COLO668 (cell line): ENCODE data around the gene CRYGN.

Source experiments
- DNase-seq: peaks from one replicate; lab custom pipeline; 2025; ENCODE audit not compliant: unreplicated experiment; lab: John Stamatoyannopoulos, UW

The CRYGN gene

GRCh38 chr7:151460474-151460855 is 20.5 kb upstream of the CRYGN start:
- DNase-seq = no peak

DNA sequence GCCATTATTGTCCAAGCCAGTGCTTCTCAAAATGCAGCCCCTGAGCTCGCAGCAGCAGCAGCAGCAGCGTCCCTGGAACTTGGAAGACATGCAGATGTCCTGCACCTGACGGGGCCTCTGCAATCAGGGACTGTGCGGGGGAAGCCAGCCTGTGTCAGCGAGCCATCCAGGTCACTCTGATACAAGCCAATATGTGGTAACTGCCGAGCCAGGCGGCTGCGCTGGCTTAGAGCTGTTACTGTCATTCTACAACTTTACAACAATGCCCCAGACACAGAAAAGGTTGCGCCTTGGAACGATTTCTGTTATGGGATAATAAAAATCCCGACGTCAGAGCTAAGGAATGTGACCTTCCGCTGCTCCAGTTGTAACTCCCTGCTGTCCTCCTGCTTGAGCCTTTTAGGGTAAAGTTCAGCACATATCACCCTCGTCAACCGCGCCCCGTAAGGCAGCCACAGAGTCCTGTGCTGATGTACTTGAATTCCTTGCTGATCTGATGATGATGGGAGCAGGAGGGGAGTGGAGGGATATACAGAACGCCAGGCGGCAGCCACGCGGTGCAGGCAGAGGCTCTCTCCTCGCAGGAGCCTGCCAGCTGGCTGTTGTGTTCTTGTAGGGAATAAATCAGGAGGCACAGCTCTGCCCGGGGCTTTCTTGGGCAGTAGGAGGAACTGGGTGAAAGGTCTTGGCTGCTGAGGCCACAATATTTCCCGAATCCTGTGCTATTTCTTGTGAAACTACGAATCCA is 20.0 kb upstream of the CRYGN start:
- no peak for DNase-seq

GRCh38 chr7:151457534-151457933 is 17.6 kb upstream of the CRYGN start:
- no peak for DNase-seq

- no peak for DNase-seq
Observed at GRCh38 chr7:151456782-151457181, 16.8 kb upstream of the CRYGN start.

GRCh38 chr7:151456276-151456675 is 16.3 kb upstream of the CRYGN start:
- no peak for DNase-seq

- no peak for DNase-seq
Observed at GRCh38 chr7:151455690-151456089, 15.7 kb upstream of the CRYGN start.

DNA sequence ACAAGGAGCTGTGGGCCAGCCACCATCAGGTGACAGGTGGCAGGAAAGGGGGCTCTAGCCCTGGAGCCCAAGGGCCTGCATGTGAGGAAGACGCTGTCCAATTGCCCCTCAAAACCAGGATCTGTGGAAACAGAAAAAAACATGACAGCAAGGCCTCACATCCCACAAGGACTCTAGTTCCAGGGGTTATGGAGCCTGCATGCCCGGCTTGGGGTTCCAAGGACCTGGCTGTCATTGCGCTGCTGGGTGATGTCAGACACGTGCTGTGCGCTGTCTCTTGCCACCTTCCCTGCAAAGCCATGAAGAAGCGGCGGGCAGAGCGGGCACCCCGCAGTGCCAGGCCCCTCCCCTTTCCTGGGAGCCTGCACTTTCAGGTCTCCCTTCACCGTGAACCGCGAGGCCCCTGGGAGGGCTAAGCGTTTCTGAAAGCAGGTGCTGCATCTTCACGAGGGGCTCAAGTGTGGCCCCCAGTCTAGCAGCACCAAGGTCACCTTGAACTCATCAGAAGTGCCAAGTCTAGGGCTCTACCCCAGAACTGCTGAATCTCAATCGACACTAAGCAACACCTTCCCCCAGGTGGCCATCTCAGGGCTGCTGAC is 15.1 kb upstream of the CRYGN start:
- no peak for DNase-seq

GRCh38 chr7:151454305-151454704 is 14.4 kb upstream of the CRYGN start:
- DNase-seq = no peak

GRCh38 chr7:151453326-151453791 is 13.4 kb upstream of the CRYGN start:
- DNase-seq = no peak

DNA sequence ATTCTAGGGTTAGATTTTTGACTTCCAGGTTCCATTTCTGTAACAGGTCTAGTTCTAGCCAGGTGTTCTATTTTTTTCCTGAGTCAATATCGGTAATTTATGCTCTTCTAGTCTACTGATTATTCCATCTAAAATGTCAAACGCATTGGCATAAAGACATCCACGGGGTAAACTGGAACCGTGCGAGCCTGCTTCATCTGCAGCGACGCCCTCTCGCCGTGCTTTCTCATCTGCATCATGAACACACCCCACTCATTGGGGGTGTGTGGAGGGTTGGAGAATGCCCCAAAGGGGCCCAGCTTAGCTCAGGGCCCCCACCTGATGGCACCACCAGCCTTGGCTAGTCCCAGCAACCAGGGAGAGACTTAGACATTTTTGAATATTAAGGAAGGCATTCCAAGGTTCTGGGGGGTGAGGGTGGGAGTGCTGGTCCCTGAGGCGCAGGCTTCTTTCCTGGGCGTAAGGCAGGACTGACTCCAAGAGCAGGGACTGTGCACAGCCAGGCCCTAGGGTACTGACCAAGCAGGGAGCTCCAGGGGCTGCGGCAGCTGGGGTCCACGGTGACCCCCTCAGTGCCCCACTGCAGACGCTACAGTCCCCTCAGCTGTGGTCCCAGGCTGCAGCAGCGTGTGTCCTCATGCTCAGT is 12.9 kb upstream of the CRYGN start:
- DNase-seq = no peak

DNA sequence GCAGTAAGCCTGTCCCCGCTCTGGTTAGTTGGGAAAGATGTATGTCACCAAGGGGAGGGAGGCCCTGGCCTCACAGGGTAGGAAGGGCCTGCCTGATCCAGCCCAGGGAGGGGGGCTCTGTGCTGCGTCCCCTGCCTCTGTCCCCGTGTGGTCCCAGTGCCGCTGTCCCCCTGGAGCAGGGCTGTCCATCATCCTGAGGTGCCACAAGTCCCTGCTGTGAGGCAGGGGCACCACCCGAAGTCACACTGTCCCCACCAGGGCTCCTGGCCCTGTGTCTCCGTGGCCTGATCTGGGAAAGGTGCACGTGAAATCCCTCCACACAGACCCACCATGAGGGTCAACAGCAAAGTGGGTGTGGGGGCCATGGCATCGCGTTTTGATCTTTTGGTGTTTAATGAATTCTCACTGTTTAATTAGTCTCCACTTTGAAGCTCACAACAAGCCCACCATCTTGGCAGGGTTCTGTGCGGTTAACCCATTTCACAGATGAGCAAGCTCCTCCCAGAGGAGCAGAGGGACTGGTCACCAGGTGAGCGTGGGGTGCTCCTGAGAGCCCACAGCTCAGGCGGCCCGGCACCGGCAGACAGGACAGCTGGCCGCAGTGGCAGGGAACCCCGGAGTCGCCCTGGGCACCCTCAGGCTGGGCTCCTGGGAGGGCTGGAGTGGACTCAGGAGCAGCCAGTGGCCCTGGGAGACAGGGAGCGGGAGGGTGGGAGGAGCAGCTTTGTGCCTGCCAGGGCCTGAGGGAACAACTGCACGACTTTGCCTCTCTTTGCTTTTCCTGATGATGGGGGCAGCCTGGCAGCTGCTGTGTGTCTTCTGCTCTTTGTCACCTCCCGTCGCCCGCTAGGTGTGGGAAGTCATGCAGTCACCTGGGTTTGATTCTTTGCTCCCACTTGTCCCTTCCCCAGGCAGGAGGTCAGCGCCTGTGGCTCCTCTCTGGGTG is 12.0 kb upstream of the CRYGN start:
- no peak for DNase-seq

DNA sequence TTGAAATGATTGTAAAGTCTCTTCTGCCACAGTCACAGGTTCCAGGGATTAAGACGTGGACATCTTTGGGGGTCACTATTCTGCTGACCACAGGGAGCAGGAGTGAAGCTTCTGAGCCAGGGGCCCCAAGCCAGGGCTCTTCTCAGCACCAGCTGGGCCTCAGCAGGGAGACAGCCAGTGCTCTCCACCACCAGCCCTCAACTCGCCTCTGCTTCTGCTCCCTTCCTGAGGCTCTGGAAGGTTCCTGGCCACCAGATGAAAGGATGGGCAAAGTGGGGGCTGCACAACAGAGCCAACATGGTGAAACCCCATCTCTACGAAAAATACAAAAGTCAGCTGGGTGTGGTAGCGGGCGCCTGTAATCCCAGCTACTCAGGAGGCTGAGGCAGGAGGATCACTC is 11.2 kb upstream of the CRYGN start:
- no peak for DNase-seq

GRCh38 chr7:151449990-151450389 is 10.0 kb upstream of the CRYGN start:
- DNase-seq = no peak

DNA sequence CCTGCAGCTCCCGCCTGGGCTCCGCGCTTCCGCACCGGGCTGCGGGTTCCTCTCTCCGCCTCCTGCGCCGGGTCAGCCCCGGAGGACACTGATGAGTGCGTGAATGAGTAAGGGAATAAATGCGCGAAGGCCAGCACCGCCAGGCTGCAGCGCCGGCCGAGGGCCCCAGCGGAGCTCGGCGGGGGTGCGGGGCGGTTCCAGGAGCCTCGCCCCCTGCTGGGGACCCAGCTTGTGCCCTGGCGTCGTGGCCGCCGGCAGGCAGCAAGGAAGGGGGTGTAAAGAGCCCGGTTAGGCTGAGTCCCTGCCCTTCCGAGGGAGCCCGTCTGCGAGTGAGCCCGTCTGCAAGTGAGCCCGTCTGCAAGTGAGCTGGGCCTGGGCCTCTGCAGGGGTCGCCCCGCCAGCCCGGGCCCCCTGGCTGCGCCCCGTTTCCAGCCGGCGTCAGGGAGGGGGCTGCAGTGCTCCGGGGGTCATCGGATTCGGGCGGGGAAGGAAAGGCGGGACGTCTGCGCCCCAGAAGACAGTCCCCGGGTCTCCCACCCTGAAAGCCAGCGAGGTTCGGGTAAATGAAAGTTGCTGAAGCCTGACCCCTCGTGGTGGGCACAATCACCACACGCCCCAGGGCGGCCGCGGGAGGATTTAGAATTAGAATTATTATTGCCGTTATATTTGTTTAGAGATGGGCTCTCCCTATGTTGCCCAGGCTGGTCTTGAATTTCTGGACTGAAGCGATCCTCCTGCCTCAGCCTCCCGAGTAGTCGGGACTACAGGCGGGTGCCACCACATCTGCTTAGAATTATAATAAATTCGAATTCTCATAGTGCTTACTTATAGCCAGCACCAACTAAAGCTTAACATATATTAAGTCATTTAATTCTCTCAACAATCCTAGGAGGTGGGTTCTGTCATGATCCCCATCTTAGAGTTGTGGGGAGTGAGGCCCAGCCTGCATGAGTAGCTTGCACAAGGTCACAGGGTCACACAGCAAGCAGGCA is 8.6 kb upstream of the CRYGN start:
- DNase-seq = peak; percentile 41

- DNase-seq = no peak
Observed at GRCh38 chr7:151447901-151448260, 7.9 kb upstream of the CRYGN start.

DNA sequence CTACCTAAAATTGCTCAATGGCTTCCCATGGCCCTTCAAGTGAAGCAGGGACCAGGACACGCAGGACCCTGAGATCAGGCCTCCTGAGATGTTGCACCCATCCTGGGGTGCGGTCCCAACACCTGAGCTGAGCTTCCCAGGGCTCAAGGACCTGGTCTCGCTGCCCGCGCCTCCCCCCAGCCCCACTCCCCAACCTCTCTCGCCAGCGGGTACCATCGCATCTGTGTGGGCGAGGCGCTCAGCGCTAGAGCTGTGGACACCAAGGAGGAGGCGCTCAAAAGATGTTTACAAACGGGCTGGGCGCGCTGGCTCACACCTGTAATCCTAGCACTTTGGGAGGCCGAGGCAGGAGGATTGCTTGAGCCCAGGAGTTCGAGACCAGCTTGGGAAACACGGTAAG is 7.4 kb upstream of the CRYGN start:
- DNase-seq = no peak

GRCh38 chr7:151446412-151446811 is 6.5 kb upstream of the CRYGN start:
- no peak for DNase-seq

GRCh38 chr7:151444632-151445031 is 4.7 kb upstream of the CRYGN start:
- DNase-seq = no peak

- no peak for DNase-seq
Observed at GRCh38 chr7:151442776-151443496, 3.0 kb upstream of the CRYGN start.
